Measurements from ENCODE around the gene TCF12. TPM values are rescaled to one million over a fixed set of nuclear protein-coding genes. Genes with fewer than 3 reads are reported as not detected.

The TCF12 gene
- total RNA-seq, 1 donor from 2014 or later: 149 TPM

DNA sequence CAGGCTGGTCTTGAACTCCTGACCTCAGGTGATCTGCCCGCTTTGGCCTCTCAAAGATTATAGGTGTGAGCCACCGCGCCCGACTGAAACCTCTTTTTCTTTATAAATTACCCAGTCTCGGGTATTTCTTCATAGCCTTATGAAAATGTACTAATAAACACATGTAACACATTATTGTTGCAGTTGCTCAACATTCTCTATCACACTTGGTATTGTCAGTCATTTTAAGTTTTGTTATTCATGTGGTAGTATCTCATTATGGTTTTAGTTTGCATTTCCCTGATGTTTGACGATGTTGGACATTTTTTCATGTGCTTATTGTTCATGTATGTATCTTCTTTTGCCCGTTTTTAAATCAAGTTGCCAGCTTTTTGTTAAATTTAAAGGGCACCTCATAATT is 109.7 kb downstream of the TCF12 start:
- TF ChIP-seq EZH2phosphoT487 (IDR thresholded peaks at IDR 0.05): no peak
- TF ChIP-seq, protein P1, sequence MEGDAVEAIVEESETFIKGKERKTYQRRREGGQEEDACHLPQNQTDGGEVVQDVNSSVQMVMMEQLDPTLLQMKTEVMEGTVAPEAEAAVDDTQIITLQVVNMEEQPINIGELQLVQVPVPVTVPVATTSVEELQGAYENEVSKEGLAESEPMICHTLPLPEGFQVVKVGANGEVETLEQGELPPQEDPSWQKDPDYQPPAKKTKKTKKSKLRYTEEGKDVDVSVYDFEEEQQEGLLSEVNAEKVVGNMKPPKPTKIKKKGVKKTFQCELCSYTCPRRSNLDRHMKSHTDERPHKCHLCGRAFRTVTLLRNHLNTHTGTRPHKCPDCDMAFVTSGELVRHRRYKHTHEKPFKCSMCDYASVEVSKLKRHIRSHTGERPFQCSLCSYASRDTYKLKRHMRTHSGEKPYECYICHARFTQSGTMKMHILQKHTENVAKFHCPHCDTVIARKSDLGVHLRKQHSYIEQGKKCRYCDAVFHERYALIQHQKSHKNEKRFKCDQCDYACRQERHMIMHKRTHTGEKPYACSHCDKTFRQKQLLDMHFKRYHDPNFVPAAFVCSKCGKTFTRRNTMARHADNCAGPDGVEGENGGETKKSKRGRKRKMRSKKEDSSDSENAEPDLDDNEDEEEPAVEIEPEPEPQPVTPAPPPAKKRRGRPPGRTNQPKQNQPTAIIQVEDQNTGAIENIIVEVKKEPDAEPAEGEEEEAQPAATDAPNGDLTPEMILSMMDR (IDR thresholded peaks at IDR 0.05): no peak
- TF ChIP-seq EZH2 (IDR thresholded peaks at IDR 0.05): no peak
- peaks cover 6% of the 10 kb centered on the region for H3K9me3 ChIP-seq (ENCODE audit: low read depth)
- Mint-ChIP-seq H3K27me3 (ENCODE audit: insufficient read depth, low read depth) (no peaks in the 10 kb centered on the region), H3K4me3 (no peak overlapping the region), H3K4me1 (peaks cover 11% of the 10 kb centered on the region), H3K36me3 (peaks cover 19% of the 10 kb centered on the region), H3K27ac (no peak overlapping the region), H3K9me3 (peaks cover 27% of the 10 kb centered on the region)
- H2AFZ ChIP-seq (replicated peaks): no peak overlapping the region
- no peak for DNase-seq (ENCODE audit: low spot score)
- peaks cover 39% of the 10 kb centered on the region for H3K4me1 ChIP-seq
- no peaks in the 10 kb centered on the region for H3K27me3 ChIP-seq
- H3K9ac ChIP-seq: no peak overlapping the region
- H3K27ac ChIP-seq: no peak overlapping the region
- H3K4me3 ChIP-seq: no peak overlapping the region
- H4K20me1 ChIP-seq (ENCODE audit: low read depth): peaks cover 67% of the 10 kb centered on the region
- H3K4me2 ChIP-seq: no peak overlapping the region
- peaks cover 100% of the 10 kb centered on the region for H3K79me2 ChIP-seq (ENCODE audit: low read depth)
- H3F3A ChIP-seq (ENCODE audit: low read depth): peaks cover 18% of the 10 kb centered on the region
- peaks cover 4% of the 10 kb centered on the region for H3K36me3 ChIP-seq

DNA sequence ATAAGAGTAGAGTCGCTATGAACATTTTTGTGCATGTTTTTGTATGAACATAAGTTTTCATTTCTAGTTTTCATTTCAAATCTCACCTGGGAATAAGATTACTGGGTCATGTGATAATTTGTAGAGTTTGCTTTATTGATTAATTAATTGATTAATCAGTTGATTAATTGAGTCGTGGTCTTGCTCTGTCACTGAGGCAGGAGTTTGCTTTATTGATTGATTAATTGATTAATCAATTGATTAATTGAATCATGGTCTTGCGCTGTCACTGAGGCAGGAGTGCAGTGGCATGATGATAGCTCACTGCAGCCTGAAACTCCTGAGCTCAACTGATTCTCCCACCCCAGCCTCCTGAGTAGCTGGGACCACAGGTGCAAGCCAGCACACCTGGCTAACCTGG is 111.6 kb downstream of the TCF12 start:
- no peaks in the 10 kb centered on the region for H3K27me3 ChIP-seq
- H4K20me1 ChIP-seq (ENCODE audit: low read depth): peaks cover 78% of the 10 kb centered on the region
- peaks cover 11% of the 10 kb centered on the region for H3K4me1 Mint-ChIP-seq
- peaks cover 11% of the 10 kb centered on the region for H3K36me3 Mint-ChIP-seq
- peaks cover 100% of the 10 kb centered on the region for H3K79me2 ChIP-seq (ENCODE audit: low read depth)
- no peak overlapping the region for H3K4me2 ChIP-seq
- peaks cover 10% of the 10 kb centered on the region for H3F3A ChIP-seq (ENCODE audit: low read depth)
- TF ChIP-seq, protein P1 (IDR thresholded peaks at IDR 0.05): no peak
- no peak for TF ChIP-seq EZH2 (IDR thresholded peaks at IDR 0.05)
- no peak for TF ChIP-seq EZH2phosphoT487 (IDR thresholded peaks at IDR 0.05)
- no peak overlapping the region for H3K27ac Mint-ChIP-seq
- no peaks in the 10 kb centered on the region for H3K9me3 ChIP-seq (ENCODE audit: low read depth)
- no peak overlapping the region for H3K27ac ChIP-seq
- no peak overlapping the region for H2AFZ ChIP-seq (replicated peaks)
- H3K4me1 ChIP-seq: peaks cover 31% of the 10 kb centered on the region
- no peaks in the 10 kb centered on the region for H3K27me3 Mint-ChIP-seq (ENCODE audit: insufficient read depth, low read depth)
- peaks cover 17% of the 10 kb centered on the region for H3K9me3 Mint-ChIP-seq
- DNase-seq (ENCODE audit: low spot score): no peak
- no peaks in the 10 kb centered on the region for H3K36me3 ChIP-seq
- H3K9ac ChIP-seq: no peak overlapping the region
- H3K4me3 ChIP-seq: no peak overlapping the region
- no peak overlapping the region for H3K4me3 Mint-ChIP-seq

DNA sequence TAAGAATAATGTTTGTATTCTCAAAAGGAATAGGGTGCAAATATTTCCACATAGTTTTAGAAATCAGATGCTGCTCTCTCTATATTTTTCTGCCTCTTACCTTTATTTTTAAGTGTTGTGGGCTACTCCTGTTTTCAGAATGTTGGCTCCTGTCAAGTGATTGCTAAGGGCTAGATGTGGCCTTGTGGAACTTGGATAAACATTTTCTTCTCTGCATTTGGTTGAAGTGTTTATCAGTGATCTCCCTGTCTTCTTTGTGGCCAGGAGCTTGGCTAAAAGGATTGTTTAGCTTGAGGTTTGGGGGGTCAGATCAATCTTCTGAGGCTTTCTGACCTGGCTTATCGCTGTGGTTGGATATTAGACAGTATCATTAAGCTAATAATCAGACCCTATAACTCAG is 112.6 kb downstream of the TCF12 start:
- Mint-ChIP-seq H3K27me3 (ENCODE audit: insufficient read depth, low read depth) (no peaks in the 10 kb centered on the region), H3K27ac (no peak overlapping the region), H3K9me3 (peaks cover 14% of the 10 kb centered on the region), H3K4me1 (peaks cover 11% of the 10 kb centered on the region), H3K4me3 (no peak overlapping the region), H3K36me3 (peaks cover 11% of the 10 kb centered on the region)
- Histone ChIP-seq H3K4me1 (peaks cover 31% of the 10 kb centered on the region), H3K36me3 (no peaks in the 10 kb centered on the region), H3K9me3 (ENCODE audit: low read depth) (no peaks in the 10 kb centered on the region), H4K20me1 (ENCODE audit: low read depth) (peaks cover 78% of the 10 kb centered on the region), H3F3A (ENCODE audit: low read depth) (peaks cover 1% of the 10 kb centered on the region), H3K4me2 (peak overlapping the region; percentile 2), H3K4me3 (no peak overlapping the region), H3K79me2 (ENCODE audit: low read depth) (peaks cover 100% of the 10 kb centered on the region), H3K9ac (no peak overlapping the region), H3K27me3 (no peaks in the 10 kb centered on the region), H2AFZ (replicated peaks) (no peak overlapping the region), H3K27ac (peak overlapping the region; percentile 6)
- DNase-seq (ENCODE audit: low spot score): no peak
- no peak for TF ChIP-seq EZH2phosphoT487 (IDR thresholded peaks at IDR 0.05)
- TF ChIP-seq EZH2 (IDR thresholded peaks at IDR 0.05): no peak
- TF ChIP-seq, protein P1 (IDR thresholded peaks at IDR 0.05): no peak
